CD4-positive, alpha-beta memory T cell (primary cell): ENCODE results near the gene CYP4F11. TPM values are rescaled to one million over a fixed set of nuclear protein-coding genes. Genes with fewer than 3 reads are reported as not detected.
"Not testable (repeated sequence)": the region's sequence is repeated elsewhere in the genome, so short reads cannot be mapped to it uniquely, and the experiment has no call there.

Source experiments
- CTCF ChIA-PET: fragments of 350-600 bp; sonication (Branson Sonifier 250); formaldehyde crosslinking; loops from one replicate; lab custom pipeline; 2021; ENCODE audit warnings: inconsistent platforms; ENCODE audit not compliant: partially characterized antibody; lab: Charles Lee
- POLR2A ChIA-PET: fragments of 350-600 bp; sonication (Branson Sonifier 250); formaldehyde crosslinking; loops from one replicate; lab custom pipeline; 2021; ENCODE audit not compliant: partially characterized antibody; lab: Charles Lee
- DNase-seq, 5 donors: peaks; one replicate each; pipeline versions ENCODE4 v3.0.0 to v3.0.0-alpha.2; 2020 to 2022; ENCODE audit warnings: mixed read lengths in 1 of 5
- H3K27ac ChIP-seq: one replicate; pipeline ENCODE4 v1.7.0; 2013; ENCODE audit warnings: low read depth, low read length
- H3K27me3 ChIP-seq: 2 replicates; pipeline ENCODE4 v1.7.0; 2013; ENCODE audit warnings: mild to moderate bottlenecking, low read length, moderate library complexity; ENCODE audit not compliant: insufficient read depth
- H3K36me3 ChIP-seq: 2 replicates; pipeline ENCODE4 v1.7.0; 2013; ENCODE audit warnings: mild to moderate bottlenecking, low read length, moderate library complexity; ENCODE audit not compliant: insufficient read depth
- H3K4me1 ChIP-seq: 2 replicates; pipeline ENCODE4 v1.7.0; 2013; ENCODE audit warnings: mild to moderate bottlenecking, low read length, moderate library complexity; ENCODE audit not compliant: insufficient read depth
- H3K4me3 ChIP-seq, 2 donors: one replicate each; pipeline ENCODE4 v1.7.0; 2013; ENCODE audit warnings: low read length in 2 of 2, mild to moderate bottlenecking in 1 of 2
- H3K9me3 ChIP-seq, 2 donors: one replicate each; pipeline ENCODE4 v1.7.0; 2013; ENCODE audit warnings: low read length in 2 of 2, control low read depth in 1 of 2; ENCODE audit not compliant: control insufficient read depth in 1 of 2
- H3K27ac Mint-ChIP-seq, 7 donors: one replicate each; pipeline ENCODE4 v1.8.0; 2020 to 2021; ENCODE audit warnings: mixed read lengths in 7 of 7, mild to moderate bottlenecking in 6 of 7, inconsistent platforms in 3 of 7, moderate library complexity in 3 of 7
- H3K27me3 Mint-ChIP-seq, 2 donors: one replicate each; pipeline ENCODE4 v1.8.0; 2020 to 2021; ENCODE audit warnings: mixed read lengths in 2 of 2
- H3K36me3 Mint-ChIP-seq, 2 donors: one replicate each; pipeline ENCODE4 v1.8.0; 2020 to 2021; ENCODE audit warnings: mixed read lengths in 2 of 2, inconsistent platforms in 1 of 2, mild to moderate bottlenecking in 1 of 2
- H3K4me1 Mint-ChIP-seq, 4 donors: one replicate each; pipeline ENCODE4 v1.8.0; 2020 to 2021; ENCODE audit warnings: mixed read lengths in 4 of 4, mild to moderate bottlenecking in 1 of 4
- H3K4me3 Mint-ChIP-seq, 8 donors: one replicate each; pipeline ENCODE4 v1.8.0; 2020 to 2021; ENCODE audit warnings: mixed read lengths in 8 of 8, mild to moderate bottlenecking in 7 of 8, moderate library complexity in 6 of 8, inconsistent platforms in 3 of 8
- H3K9me3 Mint-ChIP-seq, 8 donors: one replicate each; pipeline ENCODE4 v1.8.0; 2020 to 2021; ENCODE audit warnings: mixed read lengths in 8 of 8, mild to moderate bottlenecking in 5 of 8, inconsistent platforms in 3 of 8, moderate library complexity in 1 of 8
- intact Hi-C: fragments of 100-400 bp; cut with micrococcal nuclease; formaldehyde crosslinking; loops from one replicate; pipeline ENCODE4 v1.15.1; 2023
- polyA plus RNA-seq, 2 donors: library from polyadenylated mRNA; unstranded; fragments of 300-500 nt; fragmentation: Illumina TruSeq; gene quantifications; one replicate each; pipeline ENCODE4 v1.2.3, GENCODE V29; 2021
- total RNA-seq, 2 experiments: library from RNA; stranded (reverse); gene quantifications; one replicate each; pipeline ENCODE4 v1.2.3, GENCODE V29; 2021

CYP4F11 gene
- total and polyA plus RNA-seq, 4 experiments from 2014 or later, result not detected

DNA sequence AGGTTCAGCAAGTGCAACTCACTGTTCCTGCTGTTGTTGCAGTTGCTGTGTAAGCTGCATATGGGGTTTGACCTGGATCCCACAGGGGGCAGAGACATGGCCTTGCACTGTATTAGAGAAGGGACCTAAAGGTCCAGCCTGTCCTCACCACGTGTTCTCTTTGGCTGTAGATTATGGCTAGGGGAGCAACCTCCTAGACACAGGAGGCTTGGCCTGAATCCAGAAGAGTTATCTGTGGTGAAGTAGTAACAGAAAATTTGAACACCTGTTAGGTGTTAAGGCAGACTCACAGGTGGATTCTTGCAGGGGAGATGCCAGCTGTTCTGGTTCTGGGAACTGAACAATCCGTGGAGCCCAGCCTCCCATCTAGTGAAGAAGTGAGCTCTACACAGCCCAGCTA lies 3.4 kb upstream of the CYP4F11 start:
- no peak overlapping the region for H3K4me3 ChIP-seq
- H3K9me3 Mint-ChIP-seq, result peaks cover 0 to 12% (median 4%) of the 10 kb centered on the region in 8 donors
- no peak overlapping the region for H3K27ac Mint-ChIP-seq
- DNase-seq, result no peak
- ChIA-PET POLR2A (no interaction called here), CTCF (no interaction called here)
- peaks cover 0 to 4% of the 10 kb centered on the region in 2 donors for H3K36me3 Mint-ChIP-seq
- H3K27me3 Mint-ChIP-seq, result peaks cover 10 to 33% of the 10 kb centered on the region in 2 donors
- H3K4me1 ChIP-seq, result no peaks in the 10 kb centered on the region
- no peak overlapping the region for H3K4me3 Mint-ChIP-seq
- no peaks in the 10 kb centered on the region for H3K36me3 ChIP-seq
- no peaks in the 10 kb centered on the region for H3K9me3 ChIP-seq
- peaks cover 3% of the 10 kb centered on the region for H3K27me3 ChIP-seq
- no peak overlapping the region for H3K27ac ChIP-seq
- H3K4me1 Mint-ChIP-seq, result peaks cover 0 to 6% (median 0%) of the 10 kb centered on the region in 4 donors
- intact Hi-C loops, result no loop called here

DNA sequence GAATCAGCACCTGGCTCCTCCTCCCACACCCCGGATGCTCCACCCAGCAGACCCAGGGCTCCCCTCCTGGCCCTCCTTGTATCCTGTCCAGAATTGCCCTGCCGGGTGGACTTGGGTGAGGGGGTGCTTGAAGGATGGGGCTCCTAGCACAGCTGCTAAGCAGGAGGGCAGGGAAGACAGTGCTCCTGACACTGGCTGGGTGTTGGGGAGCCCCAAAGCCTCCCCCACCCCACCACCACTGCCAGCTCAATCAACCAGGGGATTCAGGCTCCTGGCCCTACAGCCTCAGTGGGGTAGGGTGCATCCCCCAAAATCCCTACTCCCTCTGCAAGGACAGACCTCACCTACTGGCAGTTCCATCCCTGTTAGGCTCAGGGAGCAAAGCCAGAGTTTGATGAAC lies 2.6 kb upstream of the CYP4F11 start:
- Histone ChIP-seq H3K9me3 (no peaks in the 10 kb centered on the region), H3K4me3 (no peak overlapping the region), H3K27me3 (peaks cover 3% of the 10 kb centered on the region), H3K4me1 (no peaks in the 10 kb centered on the region), H3K36me3 (no peaks in the 10 kb centered on the region), H3K27ac (no peak overlapping the region)
- H3K27me3 Mint-ChIP-seq, result peaks cover 8 to 30% of the 10 kb centered on the region in 2 donors
- no peak overlapping the region for H3K27ac Mint-ChIP-seq
- DNase-seq, result no peak
- POLR2A ChIA-PET, result no interaction called here
- intact Hi-C loops, result no loop called here
- H3K4me3 Mint-ChIP-seq, result no peak overlapping the region
- peaks cover 0 to 12% (median 4%) of the 10 kb centered on the region in 8 donors for H3K9me3 Mint-ChIP-seq
- H3K36me3 Mint-ChIP-seq, result peaks cover 0 to 4% of the 10 kb centered on the region in 2 donors
- peaks cover 0 to 6% (median 0%) of the 10 kb centered on the region in 4 donors for H3K4me1 Mint-ChIP-seq
- CTCF ChIA-PET, result no interaction called here

GRCh38 chr19:15936173-15936572 lies 1.8 kb upstream of the CYP4F11 start:
- no peak overlapping the region for H3K4me3 Mint-ChIP-seq

GRCh38 chr19:15935167-15935702 lies 906 bp upstream of the CYP4F11 start:
- H3K27me3 Mint-ChIP-seq, result peaks cover 7 to 34% of the 10 kb centered on the region in 2 donors

More at GRCh38 chr19:15936173-15936572, 1.8 kb upstream of the CYP4F11 start:
- Mint-ChIP-seq H3K27me3 (peaks cover 10 to 31% of the 10 kb centered on the region in 2 donors), H3K36me3 (peaks cover 0 to 4% of the 10 kb centered on the region in 2 donors), H3K4me1 (peaks cover 0 to 6% (median under 1%) of the 10 kb centered on the region in 4 donors), H3K9me3 (peaks cover 0 to 12% (median 4%) of the 10 kb centered on the region in 8 donors), H3K27ac (no peak overlapping the region)
- Histone ChIP-seq H3K27me3 (peaks cover 3% of the 10 kb centered on the region), H3K4me1 (no peaks in the 10 kb centered on the region), H3K36me3 (no peaks in the 10 kb centered on the region), H3K27ac (no peak overlapping the region), H3K9me3 (no peaks in the 10 kb centered on the region), H3K4me3 (no peak overlapping the region)
- no peak for DNase-seq
- intact Hi-C loops, result no loop called here
- ChIA-PET CTCF (no interaction called here), POLR2A (no interaction called here)

DNA sequence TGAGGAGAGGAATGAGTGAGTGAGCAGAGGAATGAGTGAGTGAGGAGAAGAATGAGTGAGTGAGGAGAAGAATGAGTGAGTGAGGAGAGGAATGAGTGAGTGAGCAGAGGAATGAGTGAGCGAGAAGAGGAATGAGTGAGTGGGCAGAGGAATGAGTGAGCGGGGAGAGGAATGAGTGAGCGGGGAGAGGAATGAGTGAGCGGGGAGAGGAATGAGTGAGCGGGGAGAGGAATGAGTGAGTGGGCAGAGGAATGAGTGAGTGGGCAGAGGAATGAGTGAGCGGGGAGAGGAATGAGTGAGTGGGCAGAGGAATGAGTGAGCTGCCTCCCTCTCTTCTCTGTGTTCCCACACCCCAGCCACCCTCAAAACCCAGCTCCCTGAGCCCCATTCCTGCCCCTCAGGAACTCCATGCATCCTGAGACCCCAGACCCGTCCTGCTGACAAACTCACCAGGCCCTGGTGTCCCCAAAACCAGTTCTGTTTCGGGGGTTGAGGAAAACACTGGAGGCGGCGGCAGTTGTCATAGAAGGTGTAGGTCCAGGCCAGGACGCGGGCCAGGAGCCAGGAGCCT lies 483 bp downstream of the CYP4F11 start:
- Mint-ChIP-seq H3K27me3 (peaks cover 5 to 42% of the 10 kb centered on the region in 2 donors), H3K9me3 (peaks cover 0 to 12% (median 4%) of the 10 kb centered on the region in 8 donors)
- H3K27me3 ChIP-seq, H3K4me3 Mint-ChIP-seq, DNase-seq, H3K4me3 ChIP-seq, H3K4me1 ChIP-seq, H3K27ac ChIP-seq, intact Hi-C loops, H3K36me3 ChIP-seq, H3K9me3 ChIP-seq, H3K4me1 Mint-ChIP-seq, CTCF ChIA-PET, H3K36me3 Mint-ChIP-seq, H3K27ac Mint-ChIP-seq, POLR2A ChIA-PET: not testable (repeated sequence)

More at GRCh38 chr19:15935167-15935702, 906 bp upstream of the CYP4F11 start:
- peaks cover 0 to 12% (median 4%) of the 10 kb centered on the region in 8 donors for H3K9me3 Mint-ChIP-seq
- Histone ChIP-seq H3K4me1 (no peaks in the 10 kb centered on the region), H3K9me3 (no peaks in the 10 kb centered on the region), H3K4me3 (no peak overlapping the region), H3K36me3 (no peaks in the 10 kb centered on the region), H3K27ac (no peak overlapping the region), H3K27me3 (peaks cover 3% of the 10 kb centered on the region)
- CTCF ChIA-PET, result no interaction called here
- H3K36me3 Mint-ChIP-seq, result peaks cover 0 to 4% of the 10 kb centered on the region in 2 donors
- DNase-seq, result no peak
- peaks cover 0 to 7% (median 3%) of the 10 kb centered on the region in 4 donors for H3K4me1 Mint-ChIP-seq
- intact Hi-C loops, result no loop called here
- H3K27ac Mint-ChIP-seq, result peak overlapping the region in 1 of 7 donors; percentile 69
- POLR2A ChIA-PET, result no interaction called here
- H3K4me3 Mint-ChIP-seq, result no peak overlapping the region

DNA sequence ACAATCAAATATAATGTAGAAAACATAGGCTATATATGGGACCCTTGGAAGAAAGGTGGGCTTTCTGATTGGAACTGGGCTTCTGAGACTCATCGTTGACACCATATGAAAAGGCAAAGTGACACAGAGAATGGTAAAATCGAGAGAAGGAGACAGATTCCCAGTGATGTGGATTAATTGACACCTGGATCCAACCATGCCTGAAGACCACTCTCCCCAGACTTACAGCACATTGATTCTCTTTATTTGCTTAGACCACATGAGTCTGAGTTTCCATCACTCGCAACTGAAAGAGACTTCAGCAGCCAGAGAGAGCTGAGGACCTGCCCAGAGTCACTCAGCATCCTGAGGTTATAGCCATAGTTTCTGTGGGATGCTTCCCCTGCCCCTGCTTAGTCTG lies 6.0 kb downstream of the CYP4F11 start:
- intact Hi-C loops, result no loop called here
- H3K36me3 Mint-ChIP-seq, result no peaks in the 10 kb centered on the region
- POLR2A ChIA-PET, result no interaction called here
- peaks cover 25 to 61% of the 10 kb centered on the region in 2 donors for H3K27me3 Mint-ChIP-seq
- H3K4me1 Mint-ChIP-seq, result peaks cover 0 to 7% (median 0%) of the 10 kb centered on the region in 4 donors
- peaks cover 0 to 3% (median 0%) of the 10 kb centered on the region in 8 donors for H3K9me3 Mint-ChIP-seq
- H3K4me3 ChIP-seq, result no peak overlapping the region
- CTCF ChIA-PET, result no interaction called here
- H3K27ac Mint-ChIP-seq, result no peak overlapping the region
- no peak for DNase-seq
- no peak overlapping the region for H3K27ac ChIP-seq
- H3K36me3 ChIP-seq, result no peaks in the 10 kb centered on the region
- no peaks in the 10 kb centered on the region for H3K4me1 ChIP-seq
- no peak overlapping the region for H3K4me3 Mint-ChIP-seq
- no peaks in the 10 kb centered on the region for H3K9me3 ChIP-seq
- peaks cover 3% of the 10 kb centered on the region for H3K27me3 ChIP-seq

DNA sequence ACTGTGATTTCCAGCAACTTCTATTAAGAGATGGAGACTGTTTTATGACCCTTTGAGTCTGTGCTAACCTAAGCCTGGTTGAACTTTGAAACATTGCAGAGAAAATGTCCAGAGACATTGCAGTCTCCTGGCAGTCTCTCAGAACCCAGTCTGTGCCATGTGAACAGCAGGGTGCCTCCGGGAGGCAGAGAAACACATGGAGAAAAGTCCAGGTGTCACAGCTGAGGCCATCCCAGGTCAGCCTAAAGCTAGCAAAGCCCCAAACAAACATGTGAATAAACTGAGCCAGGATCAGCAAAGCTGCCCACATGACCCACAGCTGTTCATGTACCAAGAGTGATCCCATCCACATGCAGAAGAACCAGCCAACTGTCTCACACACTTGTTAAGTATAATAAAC lies 7.8 kb downstream of the CYP4F11 start:
- Mint-ChIP-seq H3K4me3 (no peak overlapping the region), H3K9me3 (peaks cover 0 to 3% (median 0%) of the 10 kb centered on the region in 8 donors), H3K27ac (no peak overlapping the region), H3K4me1 (peaks cover 0 to 7% (median 0%) of the 10 kb centered on the region in 4 donors), H3K27me3 (peaks cover 28 to 68% of the 10 kb centered on the region in 2 donors), H3K36me3 (no peaks in the 10 kb centered on the region)
- no peak overlapping the region for H3K4me3 ChIP-seq
- H3K27me3 ChIP-seq, result peaks cover 3% of the 10 kb centered on the region
- no peaks in the 10 kb centered on the region for H3K36me3 ChIP-seq
- no peak overlapping the region for H3K27ac ChIP-seq
- H3K4me1 ChIP-seq, result no peaks in the 10 kb centered on the region
- H3K9me3 ChIP-seq, result no peaks in the 10 kb centered on the region
- intact Hi-C loops, result no loop called here
- POLR2A ChIA-PET, result no interaction called here
- CTCF ChIA-PET, result interaction anchor here (0.5 kb wide), 1 partner anchor 83 kb away, joined by 3 read pairs; no protein-coding TSS in a partner anchor
- no peak for DNase-seq
